Keratinocyte (primary cell): Measurements from ENCODE around the gene TBC1D13.

Source experiments
- EZH2 ChIP-seq: IDR thresholded peaks from one replicate; pipeline ENCODE4 v1.6.1; 2012; ENCODE audit warnings: inconsistent platforms, mild to moderate bottlenecking, low read length, moderate library complexity
- TF ChIP-seq, protein P1 (sequence below), 3 experiments: IDR thresholded peaks in 1 of 3; conservative IDR thresholded peaks in 1 of 3; optimal IDR thresholded peaks in 1 of 3; 2 replicates in 2 of 3; 3 replicates in 1 of 3; pipeline versions ENCODE3 to v1.5.1; 2011; ENCODE audit warnings: low read length in 3 of 3, mild to moderate bottlenecking in 3 of 3, moderate library complexity in 2 of 3, control low read depth in 1 of 3, inconsistent platforms in 1 of 3; ENCODE audit not compliant: insufficient read depth in 2 of 3; ENCODE audit errors: extremely low read depth in 1 of 3

DNA sequence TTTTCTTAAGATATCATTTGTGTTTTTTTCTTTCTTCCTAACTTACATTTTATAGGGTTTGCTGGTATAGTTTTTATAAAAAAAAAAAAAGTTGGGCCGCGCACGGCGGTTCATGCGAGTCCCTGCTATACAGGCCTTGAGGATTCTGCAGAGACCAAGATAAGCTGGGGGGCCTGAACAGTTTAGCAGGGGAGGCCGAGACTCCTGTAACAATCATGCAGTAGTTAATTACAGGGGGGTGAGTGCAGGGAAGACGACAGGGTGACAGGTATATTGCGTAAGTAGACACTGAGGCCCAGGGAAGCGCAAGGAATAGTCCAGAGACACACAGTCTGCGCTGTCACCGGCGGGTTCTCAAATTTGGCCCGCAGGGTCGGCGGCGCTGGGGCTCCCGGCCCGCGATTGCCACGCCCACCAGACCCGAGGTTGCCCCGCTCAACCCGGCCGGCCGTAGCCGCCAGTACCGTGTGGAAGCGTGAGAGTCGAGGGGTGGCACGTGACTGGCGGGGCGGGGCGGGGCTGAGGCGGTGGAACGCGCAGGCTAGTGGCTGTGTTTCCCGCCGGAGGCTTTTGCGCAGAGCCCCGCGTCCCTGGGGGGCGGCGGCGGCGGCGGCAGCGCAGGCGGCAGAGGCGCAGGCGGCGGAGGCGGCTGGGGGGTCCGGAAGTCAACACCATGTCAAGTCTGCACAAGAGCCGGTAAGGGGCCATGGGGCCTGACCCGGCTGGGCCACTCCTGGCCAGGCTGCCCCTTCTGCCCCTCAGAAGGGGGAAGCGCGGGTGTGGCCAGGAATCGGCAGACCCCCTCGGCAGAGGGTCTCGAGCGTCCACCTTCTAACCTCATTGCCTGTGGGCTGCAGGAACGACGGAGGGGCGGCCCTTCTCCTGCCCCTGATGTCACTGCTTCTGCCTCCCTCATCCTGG lies at the start of gene TBC1D13:
- no peak for TF ChIP-seq EZH2
- TF ChIP-seq, protein P1, sequence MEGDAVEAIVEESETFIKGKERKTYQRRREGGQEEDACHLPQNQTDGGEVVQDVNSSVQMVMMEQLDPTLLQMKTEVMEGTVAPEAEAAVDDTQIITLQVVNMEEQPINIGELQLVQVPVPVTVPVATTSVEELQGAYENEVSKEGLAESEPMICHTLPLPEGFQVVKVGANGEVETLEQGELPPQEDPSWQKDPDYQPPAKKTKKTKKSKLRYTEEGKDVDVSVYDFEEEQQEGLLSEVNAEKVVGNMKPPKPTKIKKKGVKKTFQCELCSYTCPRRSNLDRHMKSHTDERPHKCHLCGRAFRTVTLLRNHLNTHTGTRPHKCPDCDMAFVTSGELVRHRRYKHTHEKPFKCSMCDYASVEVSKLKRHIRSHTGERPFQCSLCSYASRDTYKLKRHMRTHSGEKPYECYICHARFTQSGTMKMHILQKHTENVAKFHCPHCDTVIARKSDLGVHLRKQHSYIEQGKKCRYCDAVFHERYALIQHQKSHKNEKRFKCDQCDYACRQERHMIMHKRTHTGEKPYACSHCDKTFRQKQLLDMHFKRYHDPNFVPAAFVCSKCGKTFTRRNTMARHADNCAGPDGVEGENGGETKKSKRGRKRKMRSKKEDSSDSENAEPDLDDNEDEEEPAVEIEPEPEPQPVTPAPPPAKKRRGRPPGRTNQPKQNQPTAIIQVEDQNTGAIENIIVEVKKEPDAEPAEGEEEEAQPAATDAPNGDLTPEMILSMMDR (optimal IDR thresholded peaks at IDR 0.05 in 1 of 3, IDR thresholded peaks at IDR 0.05 in 1 of 3, conservative IDR thresholded peaks at IDR 0.05 in 1 of 3; ENCODE audit: extremely low read depth in 1 of 3, insufficient read depth in 2 of 3, low read length in 3 of 3) = no peak
